ENCODE measurements around the gene APP.

Gene APP

GRCh38 chr21:25895565-25896205, 274.9 kb downstream of the APP start:
- DNase-seq: peak; percentile 14

- DNase-seq: no peak
Measured at GRCh38 chr21:25893191-25893590, 277.4 kb downstream of the APP start.

- peak; percentile 39 for DNase-seq
Measured at GRCh38 chr21:25891596-25891995, 279.0 kb downstream of the APP start.

- DNase-seq: no peak
Measured at GRCh38 chr21:25890001-25890400, 280.6 kb downstream of the APP start.

GRCh38 chr21:25888711-25889110, 281.9 kb downstream of the APP start:
- no peak for DNase-seq

GRCh38 chr21:25887646-25888306, 282.8 kb downstream of the APP start:
- no peak for DNase-seq

GRCh38 chr21:25887166-25887565, 283.4 kb downstream of the APP start:
- no peak for DNase-seq

- DNase-seq: no peak
Measured at GRCh38 chr21:25885880-25886279, 284.7 kb downstream of the APP start.

GRCh38 chr21:25885405-25885804, 285.2 kb downstream of the APP start:
- no peak for DNase-seq

- DNase-seq: no peak
Measured at GRCh38 chr21:25884311-25884710, 286.3 kb downstream of the APP start.

GRCh38 chr21:25881524-25882376, 288.8 kb downstream of the APP start:
- peak; percentile 73 for DNase-seq

GRCh38 chr21:25879203-25879602, 291.4 kb downstream of the APP start:
- DNase-seq: no peak

GRCh38 chr21:25878344-25878743, 292.2 kb downstream of the APP start:
- no peak for DNase-seq

GRCh38 chr21:25872271-25872670, 298.3 kb downstream of the APP start:
- no peak for DNase-seq

GRCh38 chr21:25871566-25871965, 299.0 kb downstream of the APP start:
- DNase-seq: peak; percentile 21

- DNase-seq: no peak
Measured at GRCh38 chr21:25870084-25870483, 300.5 kb downstream of the APP start.

GRCh38 chr21:25867061-25867460, 303.5 kb downstream of the APP start:
- no peak for DNase-seq

- no peak for DNase-seq
Measured at GRCh38 chr21:25863747-25864146, 306.8 kb downstream of the APP start.

- DNase-seq: no peak
Measured at GRCh38 chr21:25863031-25863430, 307.5 kb downstream of the APP start.

- peak; percentile 33 for DNase-seq
Measured at GRCh38 chr21:25862596-25862995, 308.0 kb downstream of the APP start.

- no peak for DNase-seq
Measured at GRCh38 chr21:25862112-25862511, 308.5 kb downstream of the APP start.

GRCh38 chr21:25859235-25859929, 311.2 kb downstream of the APP start:
- DNase-seq: no peak

- DNase-seq: no peak
Measured at GRCh38 chr21:25858325-25858724, 312.2 kb downstream of the APP start.
